Measurements from ENCODE around the gene SFXN2.

GRCh38 chr10:102745157-102745556 is 30.7 kb downstream of the SFXN2 start:
- TF ChIP-seq CTCF (IDR thresholded peaks at IDR 0.05), result no peak
- no peak for TF ChIP-seq EP300 (IDR thresholded peaks at IDR 0.05)
